ENCODE measurements around the gene HERC2. TPM values are rescaled to one million over a fixed set of nuclear protein-coding genes. Genes with fewer than 3 reads are reported as not detected.

HERC2 gene
- total RNA-seq, 4 donors from 2014 or later = 14.1 to 98.3 (median 58.6) TPM

DNA sequence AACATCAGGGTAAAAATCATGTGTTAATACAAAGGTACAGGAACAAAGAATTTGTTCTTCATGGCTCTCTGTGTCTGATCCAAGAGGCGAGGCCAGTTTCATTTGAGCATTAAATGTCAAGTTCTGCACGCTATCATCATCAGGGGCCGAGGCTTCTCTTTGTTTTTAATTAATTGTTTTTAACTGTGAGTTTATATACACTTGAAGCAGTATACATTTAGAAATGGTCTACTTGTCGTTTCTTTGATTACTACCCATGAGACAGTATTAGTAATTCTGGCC, 201.7 kb downstream of the HERC2 start:
- no peaks in the 10 kb centered on the region for H3K36me3 ChIP-seq
- no peak for DNase-seq
- no peak overlapping the region for H3K4me3 ChIP-seq
- H3K4me1 ChIP-seq = no peaks in the 10 kb centered on the region
- no peaks in the 10 kb centered on the region for H3K9me3 ChIP-seq
- intact Hi-C loops (cut with DNase I; ENCODE audit: low total_unique reads) = no loop called here
- no peak overlapping the region for H3K27ac ChIP-seq
- TF ChIP-seq, protein P1, sequence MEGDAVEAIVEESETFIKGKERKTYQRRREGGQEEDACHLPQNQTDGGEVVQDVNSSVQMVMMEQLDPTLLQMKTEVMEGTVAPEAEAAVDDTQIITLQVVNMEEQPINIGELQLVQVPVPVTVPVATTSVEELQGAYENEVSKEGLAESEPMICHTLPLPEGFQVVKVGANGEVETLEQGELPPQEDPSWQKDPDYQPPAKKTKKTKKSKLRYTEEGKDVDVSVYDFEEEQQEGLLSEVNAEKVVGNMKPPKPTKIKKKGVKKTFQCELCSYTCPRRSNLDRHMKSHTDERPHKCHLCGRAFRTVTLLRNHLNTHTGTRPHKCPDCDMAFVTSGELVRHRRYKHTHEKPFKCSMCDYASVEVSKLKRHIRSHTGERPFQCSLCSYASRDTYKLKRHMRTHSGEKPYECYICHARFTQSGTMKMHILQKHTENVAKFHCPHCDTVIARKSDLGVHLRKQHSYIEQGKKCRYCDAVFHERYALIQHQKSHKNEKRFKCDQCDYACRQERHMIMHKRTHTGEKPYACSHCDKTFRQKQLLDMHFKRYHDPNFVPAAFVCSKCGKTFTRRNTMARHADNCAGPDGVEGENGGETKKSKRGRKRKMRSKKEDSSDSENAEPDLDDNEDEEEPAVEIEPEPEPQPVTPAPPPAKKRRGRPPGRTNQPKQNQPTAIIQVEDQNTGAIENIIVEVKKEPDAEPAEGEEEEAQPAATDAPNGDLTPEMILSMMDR (IDR thresholded peaks at IDR 0.05) = no peak
- TF ChIP-seq POLR2A (IDR thresholded peaks at IDR 0.05) = no peak
- H3K27me3 ChIP-seq = no peaks in the 10 kb centered on the region

DNA sequence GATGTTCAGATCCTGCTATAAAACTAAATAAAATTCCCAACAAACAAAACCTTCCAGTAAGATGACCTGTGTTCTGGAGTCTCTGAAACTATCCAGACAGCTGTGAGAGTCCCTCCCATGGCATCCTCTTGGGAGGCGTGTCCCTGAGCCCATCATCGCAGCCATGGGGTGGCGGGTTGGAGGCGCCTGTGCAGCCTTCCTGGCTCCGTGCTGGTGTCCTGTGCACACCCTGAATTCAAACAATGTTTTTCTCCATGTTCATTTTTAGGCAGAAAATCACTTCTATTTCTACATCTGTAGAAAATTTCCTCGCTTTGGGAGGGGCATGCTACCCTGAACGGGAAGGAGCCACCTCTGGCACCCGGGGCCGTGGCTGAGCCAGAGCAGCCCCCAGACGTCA, 203.4 kb downstream of the HERC2 start:
- DNase-seq = no peak
- TF ChIP-seq, protein P1 (IDR thresholded peaks at IDR 0.05) = no peak
- intact Hi-C loops (cut with DNase I; ENCODE audit: low total_unique reads) = no loop called here
- no peak overlapping the region for H3K4me3 ChIP-seq
- H3K4me1 ChIP-seq = no peaks in the 10 kb centered on the region
- no peaks in the 10 kb centered on the region for H3K36me3 ChIP-seq
- no peaks in the 10 kb centered on the region for H3K9me3 ChIP-seq
- no peaks in the 10 kb centered on the region for H3K27me3 ChIP-seq
- no peak overlapping the region for H3K27ac ChIP-seq

DNA sequence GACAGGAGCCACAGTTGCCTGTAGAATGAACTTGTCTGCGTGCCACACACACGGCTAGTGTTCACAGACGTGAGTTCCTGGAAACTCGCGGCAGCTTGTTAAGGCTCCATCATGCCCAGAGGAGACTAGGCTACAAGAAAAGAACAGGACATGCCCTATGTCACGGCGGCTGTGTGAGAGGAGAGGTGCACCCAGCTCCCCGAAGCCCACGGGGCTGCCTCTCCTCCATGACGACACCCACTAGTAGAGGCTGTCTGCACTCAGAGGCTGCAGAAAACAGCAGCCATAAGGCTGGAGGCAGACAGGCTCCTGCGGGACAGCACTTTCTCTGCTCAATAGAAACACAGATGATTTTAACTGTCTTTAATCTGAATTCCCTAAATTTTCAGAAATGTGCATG, 203.9 kb downstream of the HERC2 start:
- no peak overlapping the region for H3K4me3 ChIP-seq
- H3K36me3 ChIP-seq = no peaks in the 10 kb centered on the region
- intact Hi-C loops (cut with DNase I; ENCODE audit: low total_unique reads) = no loop called here

DNA sequence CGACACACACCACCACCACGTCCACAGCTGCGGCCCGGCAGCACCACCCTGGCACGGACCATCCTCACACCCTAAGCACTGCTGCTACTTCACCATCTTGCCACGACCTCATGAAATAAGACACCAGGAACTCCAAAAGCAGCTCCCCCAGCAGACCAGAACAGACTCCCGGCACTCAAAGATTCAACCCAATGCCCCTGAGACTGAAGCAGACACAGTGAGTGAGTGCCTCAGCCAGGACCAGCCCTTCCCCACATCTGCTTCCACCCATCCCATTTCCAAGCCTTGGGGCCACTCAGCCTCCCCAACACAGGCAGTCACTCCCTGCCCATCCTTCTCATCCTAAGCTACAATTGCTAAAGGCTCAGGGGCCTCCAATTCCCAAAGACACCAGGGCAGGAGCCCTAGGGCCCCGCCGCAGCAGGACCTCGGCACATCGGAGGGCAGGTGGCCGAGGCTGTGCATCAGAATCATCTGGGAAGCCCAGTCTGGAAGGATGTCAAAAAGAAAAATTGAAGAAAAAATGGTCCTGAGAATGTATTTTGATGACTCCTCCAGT, 204.5 kb downstream of the HERC2 start:
- H3K27me3 ChIP-seq = no peaks in the 10 kb centered on the region
- TF ChIP-seq, protein P1 (IDR thresholded peaks at IDR 0.05) = no peak
- no peak for TF ChIP-seq POLR2A (IDR thresholded peaks at IDR 0.05)
- H3K4me3 ChIP-seq = no peak overlapping the region
- H3K27ac ChIP-seq = no peak overlapping the region
- H3K36me3 ChIP-seq = no peaks in the 10 kb centered on the region
- no peak for DNase-seq
- no peaks in the 10 kb centered on the region for H3K4me1 ChIP-seq
- intact Hi-C loops (cut with DNase I; ENCODE audit: low total_unique reads) = no loop called here
- no peaks in the 10 kb centered on the region for H3K9me3 ChIP-seq

More for the DNA sequence above, 203.9 kb downstream of the HERC2 start:
- no peak for DNase-seq
- Histone ChIP-seq H3K27ac (no peak overlapping the region), H3K9me3 (no peaks in the 10 kb centered on the region), H3K27me3 (no peaks in the 10 kb centered on the region), H3K4me1 (no peaks in the 10 kb centered on the region)
- TF ChIP-seq POLR2A (IDR thresholded peaks at IDR 0.05) = no peak
- TF ChIP-seq, protein P1 (IDR thresholded peaks at IDR 0.05) = no peak

DNA sequence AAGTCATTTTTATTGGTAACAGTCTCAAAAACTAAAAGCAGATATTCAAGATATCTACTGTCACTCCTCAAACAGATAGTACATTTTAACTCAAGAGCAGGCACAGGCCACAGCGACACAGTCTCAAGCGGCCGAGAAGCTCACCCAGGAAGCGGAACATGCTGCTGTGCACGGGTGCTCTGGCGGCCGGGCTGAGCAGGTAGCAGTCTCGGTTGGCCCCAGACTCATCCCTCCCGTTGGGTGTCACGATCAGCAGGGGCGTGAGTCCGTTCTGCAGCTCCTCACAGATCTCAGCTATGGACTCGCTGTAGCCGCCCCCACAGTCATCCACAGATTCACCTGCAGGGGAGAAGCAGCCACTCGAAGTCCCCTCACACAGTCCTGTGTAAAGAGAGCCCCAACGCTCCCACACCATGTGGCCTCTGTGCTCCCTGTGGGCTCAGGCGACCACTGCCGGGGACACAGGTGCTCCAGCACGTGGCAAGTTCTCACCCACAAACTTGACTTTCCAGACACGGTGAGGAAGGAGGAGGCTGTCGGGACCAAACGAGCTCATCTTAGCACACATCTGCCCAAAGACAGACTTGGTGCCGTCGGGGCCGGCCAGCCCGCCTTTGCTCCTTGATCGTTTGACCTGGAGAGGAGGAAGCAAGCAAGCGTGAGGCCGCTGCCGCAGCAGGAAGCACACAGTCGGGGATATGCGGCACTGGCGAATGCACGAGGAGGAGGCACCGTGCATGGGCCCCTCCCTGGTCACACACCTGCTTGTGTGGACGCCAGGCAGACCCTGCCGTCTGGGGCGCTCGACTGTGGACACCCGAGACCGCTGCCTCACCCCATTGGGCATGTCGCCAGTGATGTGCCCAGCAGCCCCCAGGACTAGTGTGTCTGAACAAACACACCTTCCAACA, 205.2 kb downstream of the HERC2 start:
- no peaks in the 10 kb centered on the region for H3K27me3 ChIP-seq
- no peaks in the 10 kb centered on the region for H3K9me3 ChIP-seq
- H3K36me3 ChIP-seq = no peaks in the 10 kb centered on the region
- no peaks in the 10 kb centered on the region for H3K4me1 ChIP-seq
- DNase-seq = no peak
- no peak overlapping the region for H3K27ac ChIP-seq
- TF ChIP-seq, protein P1 (IDR thresholded peaks at IDR 0.05) = no peak
- TF ChIP-seq POLR2A (IDR thresholded peaks at IDR 0.05) = no peak
- H3K4me3 ChIP-seq = no peak overlapping the region
- intact Hi-C loops (cut with DNase I; ENCODE audit: low total_unique reads) = no loop called here

Measured in uterus (tissue), 4 donors.